ENCODE measurements around the gene RPL9.

The RPL9 gene

GRCh38 chr4:39452860-39453587, 5.7 kb downstream of the RPL9 start:
- FAIRE-seq, result no peak
- no peak for TF ChIP-seq POLR2A (IDR thresholded peaks at IDR 0.05; ENCODE audit: low read depth, low read length)
- DNase-seq (ENCODE audit: insufficient read length, low spot score), result no peak

- TF ChIP-seq POLR2A (IDR thresholded peaks at IDR 0.05; ENCODE audit: low read depth, low read length), result no peak
- FAIRE-seq (no peak), DNase-seq (ENCODE audit: insufficient read length, low spot score) (no peak)
Measured at GRCh38 chr4:39452153-39452859, 6.4 kb downstream of the RPL9 start.

GRCh38 chr4:39451423-39452023, 7.2 kb downstream of the RPL9 start:
- no peak for FAIRE-seq
- no peak for DNase-seq (ENCODE audit: insufficient read length, low spot score)
- TF ChIP-seq POLR2A (IDR thresholded peaks at IDR 0.05; ENCODE audit: low read depth, low read length), result no peak

- FAIRE-seq (no peak), DNase-seq (ENCODE audit: insufficient read length, low spot score) (no peak)
- TF ChIP-seq POLR2A (IDR thresholded peaks at IDR 0.05; ENCODE audit: low read depth, low read length), result no peak
Measured at GRCh38 chr4:39450618-39451017, 8.1 kb downstream of the RPL9 start.

- no peak for DNase-seq (ENCODE audit: insufficient read length, low spot score)
- no peak for FAIRE-seq
- TF ChIP-seq POLR2A (IDR thresholded peaks at IDR 0.05; ENCODE audit: low read depth, low read length), result no peak
Measured at GRCh38 chr4:39446842-39447573, 11.7 kb downstream of the RPL9 start.

- FAIRE-seq, result no peak
Measured at GRCh38 chr4:39446483-39446841, 12.3 kb downstream of the RPL9 start.

GRCh38 chr4:39442998-39443397, 15.7 kb downstream of the RPL9 start:
- TF ChIP-seq POLR2A (IDR thresholded peaks at IDR 0.05; ENCODE audit: low read depth, low read length), result no peak
- FAIRE-seq, result no peak
- no peak for DNase-seq (ENCODE audit: insufficient read length, low spot score)

More at GRCh38 chr4:39446483-39446841, 12.3 kb downstream of the RPL9 start:
- DNase-seq (ENCODE audit: insufficient read length, low spot score), result no peak
- TF ChIP-seq POLR2A (IDR thresholded peaks at IDR 0.05; ENCODE audit: low read depth, low read length), result no peak

- DNase-seq (ENCODE audit: insufficient read length, low spot score) (no peak), FAIRE-seq (no peak)
- no peak for TF ChIP-seq POLR2A (IDR thresholded peaks at IDR 0.05; ENCODE audit: low read depth, low read length)
Measured at GRCh38 chr4:39441593-39441992, 17.1 kb downstream of the RPL9 start.

- TF ChIP-seq POLR2A (IDR thresholded peaks at IDR 0.05; ENCODE audit: low read depth, low read length), result no peak
- FAIRE-seq, result no peak
- no peak for DNase-seq (ENCODE audit: insufficient read length, low spot score)
Measured at GRCh38 chr4:39435659-39436563, 22.8 kb downstream of the RPL9 start.

GRCh38 chr4:39433878-39434492, 24.7 kb downstream of the RPL9 start:
- no peak for TF ChIP-seq POLR2A (IDR thresholded peaks at IDR 0.05; ENCODE audit: low read depth, low read length)
- no peak for FAIRE-seq
- DNase-seq (ENCODE audit: insufficient read length, low spot score), result no peak

GRCh38 chr4:39429476-39430334, 29.0 kb downstream of the RPL9 start:
- DNase-seq (ENCODE audit: insufficient read length, low spot score) (no peak), FAIRE-seq (no peak)
- TF ChIP-seq POLR2A (IDR thresholded peaks at IDR 0.05; ENCODE audit: low read depth, low read length), result no peak

GRCh38 chr4:39427520-39428114, 31.1 kb downstream of the RPL9 start:
- FAIRE-seq (no peak), DNase-seq (ENCODE audit: insufficient read length, low spot score) (no peak)
- no peak for TF ChIP-seq POLR2A (IDR thresholded peaks at IDR 0.05; ENCODE audit: low read depth, low read length)

Data from H54 (cell line).